DOHH2 (cell line): ENCODE data around the gene MTPN.
A peak's percentile ranks its signal among the peaks of the same experiment; 100 is the strongest.

Experiments
- H3F3A ChIP-seq: fragments of 200-600 bp; sonication (generic), shearing (Covaris generic); 2 replicates; pipeline ENCODE4 v1.6.0; 2016; ENCODE audit warnings: antibody characterized with exemption, mild to moderate bottlenecking; ENCODE audit not compliant: control insufficient read depth, insufficient read depth
- H3K27ac ChIP-seq: fragments of 200-600 bp; sonication (generic); 2 replicates; pipeline ENCODE4 v1.5.1; 2014; ENCODE audit warnings: low read depth, mild to moderate bottlenecking, low read length, moderate library complexity
- H3K27me3 ChIP-seq: fragments of 200-600 bp; sonication (generic); 2 replicates; pipeline ENCODE4 v1.6.1; 2014; ENCODE audit warnings: mild to moderate bottlenecking, low read length, mixed read lengths; ENCODE audit not compliant: control insufficient read depth
- H3K36me3 ChIP-seq: fragments of 200-600 bp; sonication (generic); 2 replicates; pipeline ENCODE4 v1.6.1; 2014; ENCODE audit warnings: mild to moderate bottlenecking, low read length, moderate library complexity, mixed read lengths; ENCODE audit not compliant: control insufficient read depth
- H3K4me1 ChIP-seq: fragments of 200-600 bp; sonication (generic); 2 replicates; pipeline ENCODE4 v1.6.1; 2014; ENCODE audit warnings: mild to moderate bottlenecking, low read length, mixed read lengths; ENCODE audit not compliant: control insufficient read depth
- H3K4me2 ChIP-seq: fragments of 200-600 bp; sonication (generic); 2 replicates; pipeline ENCODE4 v1.6.0; 2014; ENCODE audit warnings: mild to moderate bottlenecking, low read length, moderate library complexity
- H3K4me3 ChIP-seq: fragments of 200-600 bp; sonication (generic); 2 replicates; pipeline ENCODE4 v1.5.1; 2014; ENCODE audit warnings: mild to moderate bottlenecking, low read length, mixed read lengths
- H3K79me2 ChIP-seq: fragments of 200-600 bp; sonication (generic); 2 replicates; pipeline ENCODE4 v1.6.1; 2014; ENCODE audit warnings: mild to moderate bottlenecking, low read length, mixed read lengths; ENCODE audit not compliant: control insufficient read depth
- H3K9me2 ChIP-seq: fragments of 200-600 bp; sonication (generic); replicated peaks from 2 replicates; pipeline ENCODE4 v1.6.1; 2014; ENCODE audit warnings: mild to moderate bottlenecking, low read length, mixed read lengths; ENCODE audit not compliant: control insufficient read depth
- H3K9me3 ChIP-seq: fragments of 200-600 bp; sonication (generic); 2 replicates; pipeline ENCODE4 v1.6.1; 2014; ENCODE audit warnings: antibody characterized with exemption, low read length, mixed read lengths; ENCODE audit not compliant: control insufficient read depth, insufficient read depth
- H4K20me1 ChIP-seq: fragments of 200-600 bp; sonication (generic); 2 replicates; pipeline ENCODE4 v1.6.0; 2014; ENCODE audit warnings: low read depth, mild to moderate bottlenecking, antibody characterized with exemption, low read length, moderate library complexity; ENCODE audit not compliant: control insufficient read depth, insufficient read depth
- EZH2phosphoT487 ChIP-seq: fragments of 200-600 bp; sonication (generic); IDR thresholded peaks from 2 replicates; pipeline ENCODE4 v1.6.1; 2017; ENCODE audit warnings: borderline replicate concordance, mild to moderate bottlenecking, antibody characterized with exemption, low read length, moderate library complexity, mixed read lengths
- TF ChIP-seq, protein P1 (sequence below): fragments of 200-600 bp; sonication (generic); IDR thresholded peaks from one replicate; pipeline ENCODE4 v1.5.1; 2014; ENCODE audit warnings: antibody characterized with exemption, mild to moderate bottlenecking, low read depth, low read length; ENCODE audit not compliant: poor library complexity, severe bottlenecking

MTPN gene, protein sequence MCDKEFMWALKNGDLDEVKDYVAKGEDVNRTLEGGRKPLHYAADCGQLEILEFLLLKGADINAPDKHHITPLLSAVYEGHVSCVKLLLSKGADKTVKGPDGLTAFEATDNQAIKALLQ

DNA sequence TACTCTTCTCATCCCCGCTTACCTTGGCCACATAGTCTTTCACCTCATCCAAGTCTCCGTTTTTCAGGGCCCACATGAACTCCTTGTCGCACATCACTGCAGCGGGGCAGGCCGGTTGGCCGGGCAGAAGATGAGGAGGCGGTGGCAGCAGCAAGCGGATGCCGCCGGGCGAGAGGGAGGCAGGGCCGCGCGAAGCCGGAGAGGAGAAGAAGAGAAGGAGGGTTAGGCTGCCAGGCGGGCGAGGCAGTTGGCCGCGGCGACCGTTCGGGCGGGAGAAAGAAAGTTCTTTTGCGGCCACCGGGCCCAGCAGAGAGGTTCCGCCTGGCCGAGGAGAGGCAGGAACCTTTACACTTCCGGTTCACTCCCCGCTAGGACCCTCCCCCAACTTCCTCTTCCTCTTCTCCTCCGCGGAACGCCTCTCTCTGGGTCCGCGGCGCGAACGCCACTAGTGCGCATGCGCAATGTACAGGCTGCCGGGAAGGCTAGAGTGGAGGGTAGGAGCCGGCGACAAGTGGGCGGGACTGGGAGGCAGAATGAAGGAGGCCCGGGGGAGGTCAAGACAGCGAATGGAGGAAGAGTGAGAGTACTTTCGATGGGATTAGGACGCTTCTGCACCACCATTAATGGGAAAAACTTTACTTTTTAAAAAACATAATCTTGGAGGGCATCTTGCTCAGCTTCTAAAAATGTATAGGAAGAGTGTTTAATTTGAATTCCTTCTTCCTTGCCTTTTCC lies at the start of gene MTPN:
Gene MTPN, minus strand, starts transcription at position 353 of the 735 bp plus-strand sequence. Its CDS starts 259 bp downstream, at position 94.
- Histone ChIP-seq H4K20me1 (peaks cover 31% of the 10 kb centered on the region), H3K9me2 (no peaks in the 10 kb centered on the region), H3K4me3 (peak within 1 kb of the TSS; percentile 94), H3K36me3 (peaks cover 48% of the 10 kb centered on the region), H3F3A (peaks cover 26% of the 10 kb centered on the region), H3K79me2 (peaks cover 50% of the 10 kb centered on the region), H3K4me1 (peaks cover 65% of the 10 kb centered on the region), H3K4me2 (peak within 1 kb of the TSS; percentile 83), H3K9me3 (no peaks in the 10 kb centered on the region), H3K27ac (peak within 1 kb of the TSS; percentile 91), H3K27me3 (no peaks in the 10 kb centered on the region)
- TF ChIP-seq, protein P1, sequence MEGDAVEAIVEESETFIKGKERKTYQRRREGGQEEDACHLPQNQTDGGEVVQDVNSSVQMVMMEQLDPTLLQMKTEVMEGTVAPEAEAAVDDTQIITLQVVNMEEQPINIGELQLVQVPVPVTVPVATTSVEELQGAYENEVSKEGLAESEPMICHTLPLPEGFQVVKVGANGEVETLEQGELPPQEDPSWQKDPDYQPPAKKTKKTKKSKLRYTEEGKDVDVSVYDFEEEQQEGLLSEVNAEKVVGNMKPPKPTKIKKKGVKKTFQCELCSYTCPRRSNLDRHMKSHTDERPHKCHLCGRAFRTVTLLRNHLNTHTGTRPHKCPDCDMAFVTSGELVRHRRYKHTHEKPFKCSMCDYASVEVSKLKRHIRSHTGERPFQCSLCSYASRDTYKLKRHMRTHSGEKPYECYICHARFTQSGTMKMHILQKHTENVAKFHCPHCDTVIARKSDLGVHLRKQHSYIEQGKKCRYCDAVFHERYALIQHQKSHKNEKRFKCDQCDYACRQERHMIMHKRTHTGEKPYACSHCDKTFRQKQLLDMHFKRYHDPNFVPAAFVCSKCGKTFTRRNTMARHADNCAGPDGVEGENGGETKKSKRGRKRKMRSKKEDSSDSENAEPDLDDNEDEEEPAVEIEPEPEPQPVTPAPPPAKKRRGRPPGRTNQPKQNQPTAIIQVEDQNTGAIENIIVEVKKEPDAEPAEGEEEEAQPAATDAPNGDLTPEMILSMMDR = no peak
- no peak for TF ChIP-seq EZH2phosphoT487

DNA sequence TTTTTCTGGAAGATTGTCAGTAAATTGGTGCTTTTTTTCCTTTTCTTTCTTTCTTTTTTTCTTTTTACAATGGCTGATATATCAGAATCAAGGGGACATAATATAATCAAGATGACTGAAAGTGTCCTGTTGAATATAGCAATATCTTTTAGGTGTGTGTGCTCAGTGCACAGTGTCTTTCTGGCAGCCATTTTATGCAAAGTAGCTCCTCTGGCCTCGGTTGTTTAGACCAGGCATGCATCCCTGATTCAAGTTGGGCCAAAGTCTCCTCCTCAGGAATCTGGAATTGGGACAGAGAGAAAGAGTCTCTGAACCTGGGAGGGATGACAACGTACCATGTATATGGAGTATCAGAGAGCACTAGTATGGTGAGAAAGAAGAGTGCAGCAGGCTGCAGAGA lies 49.0 kb upstream of the MTPN start:
- Histone ChIP-seq H3K4me1 (no peaks in the 10 kb centered on the region), H3F3A (no peaks in the 10 kb centered on the region), H3K9me3 (no peaks in the 10 kb centered on the region), H3K4me3 (no peak overlapping the region), H3K36me3 (no peaks in the 10 kb centered on the region), H4K20me1 (no peaks in the 10 kb centered on the region), H3K27me3 (peaks cover 12% of the 10 kb centered on the region), H3K4me2 (no peak overlapping the region), H3K79me2 (no peaks in the 10 kb centered on the region), H3K9me2 (no peaks in the 10 kb centered on the region), H3K27ac (no peak overlapping the region)
- TF ChIP-seq, protein P1 = no peak
- no peak for TF ChIP-seq EZH2phosphoT487

DNA sequence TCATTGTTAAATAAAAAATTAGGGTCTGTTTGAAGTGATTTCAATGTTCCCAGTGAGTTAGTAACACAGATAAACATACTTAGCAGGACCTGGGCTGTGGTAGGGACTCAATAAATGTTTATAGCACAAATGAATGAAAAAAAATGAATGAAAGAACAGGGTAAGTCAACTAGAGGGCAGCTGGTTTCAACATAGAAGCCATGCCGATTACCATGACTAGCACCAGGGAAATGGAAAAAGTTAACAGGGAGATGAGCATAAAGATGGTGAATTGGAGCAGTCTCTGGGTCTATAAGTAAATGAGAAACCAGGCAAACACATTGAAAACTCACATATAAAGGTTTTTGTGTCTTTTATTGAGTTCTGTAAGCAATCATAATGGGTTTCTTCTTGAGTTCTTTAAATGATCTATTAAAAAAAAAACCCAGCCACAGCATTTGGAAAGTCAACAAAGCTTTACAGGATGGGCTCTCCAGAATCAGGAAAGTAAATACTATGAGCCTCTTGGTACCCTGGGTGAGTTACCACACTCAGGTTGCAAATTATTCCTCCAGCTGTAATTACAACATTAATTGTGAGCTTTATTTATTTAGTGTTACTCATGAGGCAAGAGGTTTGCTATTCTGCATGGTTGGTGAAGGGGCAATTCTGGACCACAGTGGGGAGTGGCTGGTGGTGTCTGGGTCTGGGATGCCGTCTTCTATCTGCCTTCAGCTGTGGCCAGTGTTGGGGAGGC lies 46.1 kb upstream of the MTPN start:
- H3F3A ChIP-seq = no peaks in the 10 kb centered on the region
- H4K20me1 ChIP-seq = no peaks in the 10 kb centered on the region
- no peaks in the 10 kb centered on the region for H3K4me1 ChIP-seq
- TF ChIP-seq EZH2phosphoT487 = no peak
- TF ChIP-seq, protein P1 = no peak
- H3K9me2 ChIP-seq = no peaks in the 10 kb centered on the region
- H3K9me3 ChIP-seq = no peaks in the 10 kb centered on the region
- H3K79me2 ChIP-seq = no peaks in the 10 kb centered on the region
- no peak overlapping the region for H3K4me3 ChIP-seq
- no peak overlapping the region for H3K4me2 ChIP-seq
- no peaks in the 10 kb centered on the region for H3K36me3 ChIP-seq
- peaks cover 4% of the 10 kb centered on the region for H3K27me3 ChIP-seq
- no peak overlapping the region for H3K27ac ChIP-seq
